H54 (cell line): Measurements from ENCODE around the gene PNMA8B.
"Not testable (repeated sequence)": the region's sequence is repeated elsewhere in the genome, so short reads cannot be mapped to it uniquely, and the experiment has no call there.

Experiments used
- DNase-seq: peaks from one replicate; pipeline ENCODE4 v3.0.0; 2011; ENCODE audit warnings: low spot score, mixed read lengths; ENCODE audit not compliant: insufficient read length
- FAIRE-seq: peaks from 3 replicates; lab custom pipeline; 2011; peaks lifted over from hg19 to GRCh38; lab: Jason Lieb, UNC
- POLR2A ChIP-seq: IDR thresholded peaks from 2 replicates; pipeline ENCODE4 v1.6.1; 2011; ENCODE audit warnings: low read depth, mild to moderate bottlenecking, low read length

Gene PNMA8B

GRCh38 chr19:46495786-46496099, at the start of gene PNMA8B:
PNMA8B (minus strand) TSS chr19:46495867; CDS start chr19:46495465, 402 bp downstream.
- no peak for TF ChIP-seq POLR2A
- FAIRE-seq (no peak), DNase-seq (no peak)

- DNase-seq: no peak
- TF ChIP-seq POLR2A: no peak
- FAIRE-seq: no peak
Observed at GRCh38 chr19:46544651-46545050, 49.0 kb upstream of the PNMA8B start.

- no peak for FAIRE-seq
- no peak for TF ChIP-seq POLR2A
- DNase-seq: peak; percentile 35
Observed at GRCh38 chr19:46542428-46543230, 47.0 kb upstream of the PNMA8B start.

DNA sequence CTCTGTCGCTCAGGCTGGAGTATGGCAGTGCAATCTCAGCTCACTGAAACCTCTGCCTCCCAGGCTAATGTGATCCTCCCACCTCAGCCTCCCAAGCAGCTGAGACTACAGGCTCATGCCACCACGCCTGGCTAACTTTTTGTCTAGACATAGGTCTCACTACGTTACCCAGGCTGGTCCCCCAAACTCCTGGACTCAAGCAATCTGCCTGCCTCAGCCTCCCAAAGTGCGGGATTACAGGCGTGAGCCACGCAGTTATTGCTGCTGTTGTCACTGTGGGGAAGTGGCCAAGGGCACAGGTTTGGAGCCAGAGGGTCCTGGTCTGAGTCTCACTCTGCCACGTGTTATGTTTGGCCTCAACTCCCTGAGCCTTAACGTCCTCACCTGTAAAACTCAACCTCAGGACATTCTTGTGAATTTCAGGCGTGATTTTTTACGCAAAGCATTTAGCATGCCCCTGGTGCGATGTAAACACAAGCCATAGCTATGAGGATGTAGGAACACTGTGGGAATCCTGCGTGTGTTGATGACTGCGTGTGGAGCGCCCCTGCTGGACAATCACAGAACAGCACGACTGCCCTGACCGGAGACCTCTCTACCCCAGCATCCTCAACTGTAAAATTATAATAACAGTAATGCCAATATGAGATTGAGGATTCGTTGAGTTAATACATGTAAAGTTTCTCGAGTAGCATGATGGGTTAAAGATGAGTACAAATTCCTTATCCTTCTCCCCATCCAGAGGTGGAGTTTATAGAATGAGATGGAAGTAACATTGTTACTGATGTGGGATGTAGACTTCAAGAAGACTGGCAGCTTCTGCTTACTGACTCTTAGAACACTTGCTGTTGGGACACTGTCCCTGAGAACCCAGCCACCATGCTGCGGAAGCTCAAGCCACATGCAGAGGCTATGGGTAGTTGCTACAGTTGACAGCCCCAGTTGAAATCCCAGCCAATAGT, 41.8 kb upstream of the PNMA8B start:
- TF ChIP-seq POLR2A: no peak
- no peak for DNase-seq
- FAIRE-seq: no peak

DNA sequence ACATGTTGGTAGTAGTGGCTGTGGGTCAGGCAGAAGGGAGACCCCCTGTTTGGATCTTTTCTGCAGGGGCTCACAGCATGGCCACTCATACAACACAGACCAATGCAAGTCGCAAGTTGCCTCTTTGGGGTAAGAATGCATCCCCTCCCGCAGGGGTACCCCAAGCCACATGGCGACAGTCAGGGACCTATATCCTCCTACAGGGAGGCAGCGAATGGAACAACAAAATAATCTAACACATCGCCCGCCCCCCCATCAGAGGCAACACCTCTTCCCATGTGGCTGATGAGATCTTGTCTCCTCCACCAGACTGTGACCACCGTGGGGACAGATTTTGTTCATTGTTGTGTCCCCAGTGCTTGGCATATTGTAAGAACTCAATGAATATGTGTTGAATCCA, 40.7 kb upstream of the PNMA8B start:
- DNase-seq (no peak), FAIRE-seq (no peak)
- no peak for TF ChIP-seq POLR2A

DNA sequence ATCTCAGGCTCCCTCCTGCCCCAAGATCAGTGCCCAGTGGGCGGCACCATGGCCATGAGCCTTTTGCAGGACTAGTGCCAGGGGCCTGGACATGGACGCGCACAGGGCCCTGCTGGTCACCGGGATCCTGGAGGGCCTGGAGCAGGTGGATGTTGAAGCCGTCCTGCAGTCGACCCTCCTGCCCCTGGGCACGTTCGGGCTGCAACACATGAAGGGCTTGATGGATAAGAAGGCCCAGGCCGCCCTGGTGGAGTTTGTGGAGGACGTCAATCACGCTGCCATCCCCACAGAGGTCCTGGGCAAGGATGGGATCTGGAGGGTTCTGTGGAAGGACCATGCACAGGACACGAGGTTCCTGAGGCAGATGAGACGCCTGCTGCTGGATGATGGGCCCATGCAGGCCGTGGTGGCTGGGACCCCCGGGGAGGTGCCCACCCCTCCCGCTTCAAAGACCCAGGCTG, 38.0 kb upstream of the PNMA8B start:
- TF ChIP-seq POLR2A: no peak
- DNase-seq: no peak

GRCh38 chr19:46533078-46533620, 37.5 kb upstream of the PNMA8B start:
- DNase-seq (no peak), FAIRE-seq (no peak)
- no peak for TF ChIP-seq POLR2A

More for the DNA sequence above, 38.0 kb upstream of the PNMA8B start:
- FAIRE-seq: no peak

DNA sequence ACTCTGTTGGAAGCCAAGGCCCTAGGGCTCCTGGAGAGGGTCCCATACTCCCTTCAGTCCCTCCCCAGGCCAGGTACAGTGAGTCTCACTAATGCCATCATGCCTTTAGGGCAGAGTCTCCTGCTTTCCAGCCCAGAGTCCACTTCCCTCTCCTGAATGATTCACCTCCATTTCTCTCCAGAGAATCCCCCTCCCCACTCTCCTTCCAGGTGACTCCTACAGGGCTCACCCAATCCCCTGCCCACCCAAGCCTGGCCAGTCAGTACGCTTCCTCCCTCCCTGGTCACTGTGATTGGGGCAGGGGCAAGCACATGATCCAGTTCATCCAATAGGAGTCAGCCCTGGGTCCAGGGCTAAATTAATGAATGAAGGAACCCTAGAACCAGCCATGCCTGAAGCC, 35.0 kb upstream of the PNMA8B start:
- TF ChIP-seq POLR2A: no peak
- no peak for DNase-seq
- FAIRE-seq: no peak

DNA sequence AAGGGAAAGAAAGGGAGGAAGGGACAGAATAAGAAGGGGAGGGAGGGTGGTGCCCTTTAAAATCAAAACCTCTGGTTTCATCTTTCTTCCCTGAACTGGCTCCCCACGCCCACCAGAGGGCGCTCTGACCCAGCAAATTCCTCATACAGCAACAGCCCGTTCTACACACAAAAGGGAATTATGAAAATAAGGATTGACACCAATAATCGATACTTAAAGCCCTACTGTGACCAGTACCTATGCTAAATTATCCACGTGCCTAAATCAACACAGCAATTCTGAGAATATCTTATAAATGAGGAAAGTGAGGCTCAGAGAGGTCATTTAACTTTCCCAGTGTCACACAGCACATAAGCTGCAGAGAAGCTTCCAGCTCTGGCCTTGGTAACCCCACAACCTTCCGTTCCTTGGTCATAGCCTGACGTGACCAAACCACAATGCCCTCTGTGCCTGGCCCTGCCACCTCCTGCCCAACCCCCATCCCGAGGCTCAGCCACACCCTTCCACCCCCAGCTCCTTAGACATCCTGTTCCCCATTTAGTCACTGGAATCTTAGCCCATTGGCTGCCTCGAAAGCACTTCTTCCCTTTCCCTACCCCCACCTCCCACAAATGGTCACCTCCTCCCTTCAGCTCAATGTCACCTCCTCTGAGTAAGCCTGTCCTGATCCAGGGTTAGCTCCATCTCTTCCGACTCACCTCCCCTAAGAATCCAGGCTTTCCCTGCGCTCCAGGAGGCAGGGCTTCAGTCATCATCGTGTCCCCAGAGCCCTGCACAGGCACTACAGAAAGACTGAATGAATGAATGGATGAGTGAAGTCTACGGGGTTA, 34.2 kb upstream of the PNMA8B start:
- DNase-seq (peak; percentile 40), FAIRE-seq (no peak)
- TF ChIP-seq POLR2A: no peak

- no peak for FAIRE-seq
- no peak for DNase-seq
- TF ChIP-seq POLR2A: no peak
Observed at GRCh38 chr19:46528601-46529590, 33.2 kb upstream of the PNMA8B start.

GRCh38 chr19:46526801-46527200, 31.1 kb upstream of the PNMA8B start:
- FAIRE-seq, DNase-seq: not testable (repeated sequence)

DNA sequence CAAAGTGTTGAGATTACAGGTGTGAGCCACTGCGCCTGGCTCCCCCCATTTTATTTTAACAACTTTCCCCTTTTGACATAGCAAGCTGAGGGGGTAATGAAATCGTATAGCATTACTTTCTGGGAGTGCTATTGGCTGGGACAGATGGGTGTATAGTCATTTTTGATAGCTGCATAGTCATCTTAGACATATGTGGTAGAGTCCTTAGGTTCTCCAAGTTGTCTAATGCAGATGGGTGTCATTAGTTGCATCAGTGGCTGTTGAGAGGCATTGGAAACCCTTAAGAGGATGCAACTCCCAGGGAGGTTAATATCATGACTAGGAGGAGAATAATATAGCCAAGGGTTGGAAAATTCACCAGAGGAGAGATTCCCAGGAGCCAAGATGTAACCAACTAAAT, 28.6 kb upstream of the PNMA8B start:
- no peak for TF ChIP-seq POLR2A
- no peak for FAIRE-seq
- no peak for DNase-seq

DNA sequence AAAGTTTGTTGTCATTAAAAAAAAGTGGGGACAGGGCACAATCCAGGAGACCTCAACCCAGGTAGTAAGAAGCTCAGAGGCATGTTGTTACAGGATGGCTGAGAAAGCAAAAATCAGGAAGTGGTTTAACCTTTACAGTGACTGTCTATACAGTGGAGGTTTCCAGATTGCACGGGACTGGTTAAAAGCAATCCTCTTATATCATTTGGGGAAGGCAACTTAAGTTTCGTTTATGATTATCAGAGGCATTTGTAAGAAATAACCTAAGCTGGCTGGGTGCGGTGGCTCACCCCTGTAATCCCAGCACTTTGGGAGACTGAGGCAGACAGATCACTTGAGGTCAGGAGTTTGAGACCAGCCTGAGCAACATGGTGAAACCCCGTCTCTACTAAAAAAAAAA, 27.3 kb upstream of the PNMA8B start:
- FAIRE-seq: not testable (repeated sequence)

More for the DNA sequence above, 27.3 kb upstream of the PNMA8B start:
- DNase-seq: not testable (repeated sequence)
